Activated T-cell treated with anti-CD3 and anti-CD28 coated beads, Interleukin-2, amount 50 U/mL, for 72 hours (primary cell): ENCODE measurements around the gene TMED4. TPM values are rescaled to one million over a fixed set of nuclear protein-coding genes. Genes with fewer than 3 reads are reported as not detected.
"Not testable (repeated sequence)": the region's sequence is repeated elsewhere in the genome, so short reads cannot be mapped to it uniquely, and the experiment has no call there.

Source experiments
- ATAC-seq, 2 donors: fragments of 150-1000 bp; cut with Tn5 transposase; replicated peaks in 1 of 2; 2 replicates each; pipeline ENCODE4 v1.10.0; 2021; ENCODE audit warnings: moderate library complexity in 2 of 2, mild to moderate bottlenecking in 1 of 2
- DNase-seq, 2 donors: peaks; one replicate each; pipeline ENCODE4 v3.0.0; 2021 to 2022; ENCODE audit warnings: mixed read lengths in 1 of 2
- H3K27ac Mint-ChIP-seq: one replicate; pipeline ENCODE4 v1.8.0; 2022; ENCODE audit warnings: mild to moderate bottlenecking, moderate library complexity, mixed read lengths
- H3K27me3 Mint-ChIP-seq: one replicate; pipeline ENCODE4 v1.8.0; 2022; ENCODE audit warnings: low read depth, mixed read lengths
- H3K36me3 Mint-ChIP-seq, 2 donors: one replicate each; pipeline ENCODE4 v1.8.0; 2022; ENCODE audit warnings: mixed read lengths in 2 of 2, mild to moderate bottlenecking in 1 of 2; ENCODE audit not compliant: insufficient read depth in 2 of 2
- H3K4me1 Mint-ChIP-seq: one replicate; pipeline ENCODE4 v1.8.0; 2022; ENCODE audit warnings: low read depth, mixed read lengths
- H3K4me3 Mint-ChIP-seq, 2 donors: one replicate each; pipeline ENCODE4 v1.8.0; 2022; ENCODE audit warnings: mild to moderate bottlenecking in 2 of 2, mixed read lengths in 2 of 2, moderate library complexity in 2 of 2
- H3K9me3 Mint-ChIP-seq, 2 donors: one replicate each; pipeline ENCODE4 v1.8.0; 2022; ENCODE audit warnings: mixed read lengths in 2 of 2
- total RNA-seq, 2 donors: library from RNA; stranded (reverse); gene quantifications; one replicate each; pipeline ENCODE4 v1.2.3, GENCODE V29; 2022

TMED4 gene
- total RNA-seq, 2 donors from 2014 or later = 73.6 to 79.8 TPM

DNA sequence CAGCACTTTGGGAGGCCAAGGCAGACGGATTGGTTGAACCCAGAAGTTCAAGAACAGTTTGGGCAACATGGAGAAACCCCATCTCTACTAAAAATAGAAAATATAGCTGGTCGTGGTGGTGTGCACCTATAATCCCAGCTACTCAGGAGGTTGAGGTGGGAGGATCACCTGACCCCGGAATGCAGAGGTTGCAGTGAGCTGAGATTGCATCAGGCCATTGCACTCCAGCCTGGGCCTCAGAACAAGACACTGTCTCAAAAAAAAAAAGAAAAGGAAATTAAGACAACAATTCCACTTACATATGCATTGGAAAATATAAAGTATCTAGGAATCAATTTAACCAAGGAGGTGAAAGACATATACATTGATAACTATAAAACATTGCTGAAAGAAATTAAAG, 17.2 kb upstream of the TMED4 start:
- H3K9me3 Mint-ChIP-seq = no peaks in the 10 kb centered on the region
- no peaks in the 10 kb centered on the region for H3K27me3 Mint-ChIP-seq

GRCh38 chr7:44597181-44597580, 15.2 kb upstream of the TMED4 start:
- not testable (repeated sequence) for ATAC-seq, H3K4me3 Mint-ChIP-seq, H3K27me3 Mint-ChIP-seq, H3K4me1 Mint-ChIP-seq, H3K27ac Mint-ChIP-seq, H3K9me3 Mint-ChIP-seq, H3K36me3 Mint-ChIP-seq, DNase-seq

More for the DNA sequence above, 17.2 kb upstream of the TMED4 start:
- Mint-ChIP-seq H3K27ac (no peak overlapping the region), H3K36me3 (no peaks in the 10 kb centered on the region), H3K4me3 (no peak overlapping the region), H3K4me1 (no peaks in the 10 kb centered on the region)
- no peak for ATAC-seq
- no peak for DNase-seq

GRCh38 chr7:44595934-44596635, 14.1 kb upstream of the TMED4 start:
- Mint-ChIP-seq H3K9me3 (no peaks in the 10 kb centered on the region), H3K27me3 (no peaks in the 10 kb centered on the region), H3K4me1 (no peaks in the 10 kb centered on the region), H3K4me3 (no peak overlapping the region), H3K27ac (no peak overlapping the region), H3K36me3 (no peaks in the 10 kb centered on the region)
- DNase-seq (no peak), ATAC-seq (no peak)

GRCh38 chr7:44590910-44591309, 8.9 kb upstream of the TMED4 start:
- Mint-ChIP-seq H3K4me3 (no peak overlapping the region), H3K9me3 (no peaks in the 10 kb centered on the region), H3K27me3 (no peaks in the 10 kb centered on the region), H3K27ac (no peak overlapping the region), H3K36me3 (no peaks in the 10 kb centered on the region), H3K4me1 (peaks cover 5% of the 10 kb centered on the region)
- DNase-seq (no peak), ATAC-seq (no peak)

DNA sequence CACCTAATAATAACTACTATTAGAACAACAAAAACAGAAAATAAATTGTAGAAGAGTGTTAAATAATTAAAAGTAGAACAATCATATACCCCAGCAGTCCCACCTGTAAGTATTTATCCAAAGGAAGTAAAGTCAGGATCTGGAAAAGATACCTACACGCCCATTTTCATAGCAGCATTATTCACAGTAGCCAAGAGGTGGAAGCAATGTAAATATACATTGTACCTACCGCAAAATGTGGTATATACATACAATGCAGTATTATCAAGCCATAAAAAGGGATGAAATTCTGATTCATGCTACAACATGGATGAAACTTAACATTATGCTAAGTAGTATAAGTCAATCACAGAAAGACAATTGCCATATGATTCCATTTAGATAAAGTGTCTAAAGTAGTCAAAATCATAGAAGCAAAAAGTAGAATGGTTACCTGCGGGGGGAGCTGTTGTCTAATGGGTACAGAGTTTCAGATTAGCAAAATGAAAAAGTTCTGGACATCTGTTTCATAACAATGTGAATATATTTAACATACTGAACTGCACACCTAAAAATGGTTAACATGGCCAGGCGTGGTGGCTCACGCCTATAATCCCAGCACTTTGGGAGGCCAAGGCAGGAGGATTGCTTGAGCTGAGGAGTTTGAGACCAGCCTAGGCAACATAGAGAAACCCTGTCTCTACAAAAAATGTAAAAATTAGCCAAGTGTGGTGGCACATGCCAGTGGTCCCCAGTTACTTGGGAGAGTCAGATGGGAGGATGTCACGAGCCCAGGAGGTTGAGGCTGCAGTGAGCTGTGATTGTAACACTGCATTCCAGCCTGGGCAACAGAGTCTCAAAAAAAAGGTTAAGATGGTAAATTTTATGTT, 6.0 kb upstream of the TMED4 start:
- DNase-seq (peak; percentile 59 to 62), ATAC-seq (peak; percentile 75)
- Mint-ChIP-seq H3K36me3 (no peaks in the 10 kb centered on the region), H3K4me1 (peaks cover 5% of the 10 kb centered on the region), H3K27me3 (no peaks in the 10 kb centered on the region), H3K9me3 (no peaks in the 10 kb centered on the region), H3K4me3 (no peak overlapping the region), H3K27ac (no peak overlapping the region)

DNA sequence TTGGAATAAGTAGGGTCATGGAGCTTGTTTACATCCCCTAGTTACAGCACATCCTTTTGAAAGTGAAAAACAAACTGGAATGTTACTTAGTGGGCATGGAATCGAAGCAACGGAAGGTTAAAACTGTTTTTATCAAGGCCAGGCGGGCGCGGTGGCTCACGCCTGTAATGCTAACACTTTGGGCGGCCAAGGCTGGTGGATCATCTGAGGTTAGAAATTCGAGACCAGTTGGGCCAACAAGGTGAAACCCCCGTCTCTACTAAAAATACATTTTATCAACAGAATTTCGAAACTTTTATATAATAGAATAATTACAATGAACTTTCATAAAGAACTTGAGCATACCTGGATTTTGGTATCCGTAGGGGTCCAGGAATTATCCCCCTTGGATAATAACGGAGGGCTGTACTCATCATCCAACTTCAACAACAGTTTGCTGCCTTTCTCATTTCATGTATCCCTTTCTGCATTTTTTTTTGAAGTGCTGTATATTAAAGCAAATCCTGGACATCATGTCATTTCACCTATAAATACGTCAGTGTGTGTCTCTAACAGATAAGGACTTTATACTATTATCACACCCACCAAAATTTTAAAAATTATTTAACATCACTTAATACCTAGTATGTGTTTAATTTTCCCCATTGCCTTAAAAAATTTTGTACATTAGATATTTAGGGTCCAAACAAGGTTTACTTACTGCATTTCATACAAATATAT, 1.3 kb upstream of the TMED4 start:
- peaks cover 1 to 11% of the 10 kb centered on the region in 2 donors for H3K36me3 Mint-ChIP-seq
- DNase-seq (no peak), ATAC-seq (no peak)
- peaks cover 40% of the 10 kb centered on the region for H3K4me1 Mint-ChIP-seq
- H3K27me3 Mint-ChIP-seq = no peaks in the 10 kb centered on the region
- no peaks in the 10 kb centered on the region for H3K9me3 Mint-ChIP-seq
- peak overlapping the region; percentile 91 to 97 for H3K4me3 Mint-ChIP-seq
- peak overlapping the region; percentile 94 for H3K27ac Mint-ChIP-seq

DNA sequence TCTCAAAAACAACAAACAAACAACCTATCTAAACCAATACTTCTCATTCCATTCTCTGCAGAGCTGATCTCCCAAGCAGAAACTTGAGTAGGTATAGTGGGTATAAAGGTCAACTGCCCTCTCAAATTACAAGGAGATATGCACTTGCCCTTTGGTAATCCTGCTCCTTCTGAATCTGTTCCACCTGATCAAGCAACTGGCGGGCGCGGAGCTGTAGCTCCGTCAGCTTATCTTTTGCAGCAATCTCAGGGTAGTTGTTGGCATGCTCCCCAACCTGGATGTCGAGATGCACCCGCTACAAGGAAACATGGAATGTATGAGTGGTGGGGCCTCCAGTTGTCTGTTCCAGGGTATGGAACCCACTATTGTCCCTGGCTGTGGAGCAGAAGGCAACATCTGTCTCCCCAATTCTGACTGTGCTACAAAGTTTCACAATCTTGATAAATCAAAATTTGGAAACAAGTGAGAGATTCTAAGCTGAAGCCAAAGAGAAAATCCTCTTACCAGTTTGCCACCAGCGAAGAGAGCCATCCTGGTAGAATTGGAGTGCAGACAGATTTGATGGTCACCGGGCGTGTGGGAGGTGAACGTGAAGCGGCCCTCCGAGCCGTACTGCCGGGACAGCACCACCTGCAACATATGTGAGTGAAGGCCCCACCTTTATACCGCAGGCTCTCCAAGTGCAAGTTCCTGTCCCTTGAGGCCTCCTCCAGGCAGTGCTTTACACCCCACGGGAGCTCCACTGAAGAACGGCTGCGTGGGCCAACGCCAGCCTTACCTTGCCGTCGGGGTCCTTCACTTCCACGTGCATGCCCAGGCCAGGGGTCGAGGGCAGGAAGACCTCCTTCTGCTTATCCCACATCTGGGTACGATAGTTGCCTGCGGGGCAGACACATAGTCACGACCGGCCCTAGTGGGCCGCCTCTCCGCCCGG, 819 bp downstream of the TMED4 start:
- ATAC-seq (peak; percentile 45 to 50), DNase-seq (peak; percentile 57 to 58)
- Mint-ChIP-seq H3K27me3 (no peaks in the 10 kb centered on the region), H3K4me3 (peak overlapping the region; percentile 91 to 97), H3K9me3 (no peaks in the 10 kb centered on the region), H3K4me1 (peaks cover 39% of the 10 kb centered on the region), H3K27ac (peak overlapping the region; percentile 94), H3K36me3 (peaks cover 1 to 11% of the 10 kb centered on the region in 2 donors)

DNA sequence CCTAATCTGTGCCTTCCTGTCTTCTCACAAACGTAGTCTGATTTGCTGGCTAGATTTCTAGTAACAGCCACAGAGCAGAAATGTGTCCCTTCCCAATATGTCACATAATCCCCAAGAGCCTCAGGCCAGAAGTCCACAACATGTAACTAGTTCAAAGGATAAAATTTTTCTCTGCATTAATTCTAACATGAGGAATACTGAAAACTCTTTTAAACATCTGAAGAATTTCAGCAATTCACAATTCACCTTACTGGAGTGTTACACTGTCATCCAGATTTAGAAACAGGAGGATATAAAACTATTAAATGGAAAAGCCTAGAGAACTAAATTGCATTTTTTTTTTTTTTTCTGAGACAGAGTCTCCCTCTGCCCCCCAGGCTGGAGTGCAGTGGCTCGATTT, 5.8 kb downstream of the TMED4 start:
- peaks cover 68% of the 10 kb centered on the region for H3K4me1 Mint-ChIP-seq
- DNase-seq (no peak), ATAC-seq (no peak)
- no peaks in the 10 kb centered on the region for H3K9me3 Mint-ChIP-seq
- peak overlapping the region; percentile 18 for H3K27ac Mint-ChIP-seq
- no peak overlapping the region for H3K4me3 Mint-ChIP-seq
- peaks cover 4 to 28% of the 10 kb centered on the region in 2 donors for H3K36me3 Mint-ChIP-seq
- H3K27me3 Mint-ChIP-seq = no peaks in the 10 kb centered on the region

- Mint-ChIP-seq H3K36me3 (peaks cover 4 to 26% of the 10 kb centered on the region in 2 donors), H3K27ac (peak overlapping the region; percentile 85), H3K27me3 (no peaks in the 10 kb centered on the region), H3K9me3 (no peaks in the 10 kb centered on the region), H3K4me1 (peaks cover 56% of the 10 kb centered on the region), H3K4me3 (peak overlapping the region; percentile 91 to 95)
- DNase-seq (no peak), ATAC-seq (no peak)
Measured at GRCh38 chr7:44575054-44575453, 7.0 kb downstream of the TMED4 start.

DNA sequence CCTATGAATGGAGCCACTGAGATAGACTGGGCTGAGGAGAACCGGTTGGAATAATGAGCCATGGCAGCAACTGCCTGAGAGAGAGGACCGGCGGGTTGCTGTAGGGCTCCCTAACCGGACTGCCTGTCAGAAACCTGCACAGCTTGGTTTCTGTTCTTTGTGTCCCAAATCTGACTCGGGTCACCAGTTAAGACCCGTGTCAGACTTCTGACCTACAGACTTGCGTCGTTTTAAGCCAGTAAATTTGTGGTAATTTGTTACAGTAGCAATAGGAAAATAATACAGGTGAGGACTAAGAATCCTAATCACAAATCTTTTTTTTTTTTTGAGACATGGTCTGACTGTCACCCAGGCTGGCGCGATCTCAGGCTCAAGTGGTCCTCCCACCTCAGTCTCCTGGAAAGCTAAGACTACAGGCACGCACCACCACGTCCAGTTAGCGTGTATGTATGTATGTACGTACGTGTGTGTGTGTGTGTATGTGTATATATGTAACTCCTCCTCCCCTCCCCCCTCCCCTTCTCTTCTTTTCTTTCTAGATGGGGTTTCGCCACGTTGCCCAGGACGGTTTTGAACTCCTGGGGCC, 7.7 kb downstream of the TMED4 start:
- DNase-seq (no peak), ATAC-seq (no peak)
- Mint-ChIP-seq H3K27ac (peak overlapping the region; percentile 85), H3K9me3 (no peaks in the 10 kb centered on the region), H3K4me1 (peaks cover 49% of the 10 kb centered on the region), H3K36me3 (peaks cover 6 to 25% of the 10 kb centered on the region in 2 donors), H3K4me3 (peak overlapping the region; percentile 91 to 95), H3K27me3 (no peaks in the 10 kb centered on the region)

DNA sequence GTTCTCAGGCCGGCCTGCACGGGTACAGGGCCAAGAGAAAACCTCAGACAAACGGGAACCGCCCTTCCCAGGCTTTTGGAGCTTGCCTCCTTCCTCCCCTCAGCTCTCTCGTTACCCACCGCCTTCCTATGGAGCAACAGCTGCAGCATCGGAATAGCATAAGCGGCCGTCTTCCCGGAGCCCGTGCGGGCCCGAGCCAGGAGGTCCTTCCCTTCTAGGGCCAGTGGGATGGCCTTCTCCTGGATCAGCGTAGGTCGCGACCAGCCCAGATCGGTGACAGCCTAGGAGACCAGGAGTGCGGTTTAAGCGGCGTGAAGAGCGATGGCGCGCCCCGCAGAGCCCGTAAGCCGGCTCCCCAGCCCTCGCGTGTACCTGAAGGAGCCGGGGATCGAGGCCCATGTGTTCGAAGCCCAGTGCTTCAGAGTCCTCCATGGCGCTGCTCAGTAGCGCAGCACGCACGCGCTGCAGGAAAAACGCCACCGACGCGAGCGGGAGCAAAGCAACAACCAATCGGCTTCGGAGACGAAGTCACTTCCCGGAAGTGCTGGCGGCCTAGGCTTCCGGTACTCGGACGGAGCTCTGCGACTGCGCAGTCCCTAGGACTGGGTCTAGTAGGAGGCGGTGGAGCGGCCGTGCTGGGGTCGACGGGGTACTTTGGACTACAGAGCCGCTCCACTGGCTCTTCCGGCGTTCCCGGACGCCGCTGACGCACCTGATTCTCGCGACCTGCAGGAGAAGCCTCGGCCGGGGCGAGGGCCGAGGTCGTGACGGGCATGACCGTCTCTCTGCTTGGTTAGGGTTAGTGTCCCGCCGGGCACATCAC, 8.4 kb downstream of the TMED4 start, which contains the start of gene DDX56:
DDX56 (minus strand) TSS at position 445 of the 823 bp plus-strand sequence; CDS start at position 432, 13 bp downstream.
- ATAC-seq (peak; percentile 98), DNase-seq (peak; percentile 92 to 96)
- Mint-ChIP-seq H3K9me3 (no peaks in the 10 kb centered on the region), H3K27ac (peak within 1 kb of the TSS; percentile 85), H3K27me3 (no peaks in the 10 kb centered on the region), H3K36me3 (peaks cover 8 to 23% of the 10 kb centered on the region in 2 donors), H3K4me3 (peak within 1 kb of the TSS; percentile 91 to 95), H3K4me1 (peaks cover 43% of the 10 kb centered on the region)
